Sigmoid colon (tissue), 4 donors: Measurements from ENCODE around the gene LRRC28.

Experiments
- CTCF ChIP-seq, 4 experiments: fragments of 450-650 bp in 3 of 4; fragments of 200-600 bp in 1 of 4; IDR thresholded peaks; one replicate each; pipeline ENCODE4 v1.5.1; 2016 to 2019; ENCODE audit warnings: antibody characterized with exemption in 4 of 4, mild to moderate bottlenecking in 3 of 4, moderate library complexity in 2 of 4
- EP300 ChIP-seq, 4 donors: sonication (generic); formaldehyde crosslinking; IDR thresholded peaks; one replicate each; pipeline ENCODE4 v1.6.1; 2017; ENCODE audit warnings: antibody characterized with exemption in 4 of 4
- POLR2A ChIP-seq, 2 donors: fragments of 450-650 bp; IDR thresholded peaks; one replicate each; pipeline ENCODE4 v1.6.1; 2016; ENCODE audit warnings: antibody characterized with exemption in 2 of 2, mild to moderate bottlenecking in 2 of 2, moderate library complexity in 2 of 2
- POLR2AphosphoS5 ChIP-seq, 4 donors: sonication (generic); formaldehyde crosslinking; IDR thresholded peaks; one replicate each; pipeline ENCODE4 v1.6.1; 2017; ENCODE audit warnings: antibody characterized with exemption in 4 of 4

- TF ChIP-seq POLR2A (IDR thresholded peaks at IDR 0.05) (no peak), CTCF (IDR thresholded peaks at IDR 0.05) (no peak), POLR2AphosphoS5 (IDR thresholded peaks at IDR 0.05) (no peak), EP300 (IDR thresholded peaks at IDR 0.05) (no peak)
Measured at GRCh38 chr15:99359769-99360168, 108.5 kb downstream of the LRRC28 start.
